Measurements from ENCODE around the gene PSPN.
A peak's percentile ranks its signal among the peaks of the same experiment; 100 is the strongest.
"Not testable (repeated sequence)": the region's sequence is repeated elsewhere in the genome, so short reads cannot be mapped to it uniquely, and the experiment has no call there.

PSPN gene

GRCh38 chr19:6350688-6351087, 25.0 kb downstream of the PSPN start:
- no peak overlapping the region for H3K4me3 ChIP-seq (IDR thresholded peaks at IDR 0.05; ENCODE audit: insufficient read depth, low read depth, low read length)
- no peaks in the 10 kb centered on the region for H3K4me1 ChIP-seq (ENCODE audit: low read depth, poor library complexity, severe bottlenecking)
- H3K9ac ChIP-seq = no peak overlapping the region
- no peaks in the 10 kb centered on the region for H3K79me2 ChIP-seq (ENCODE audit: insufficient read depth, low read depth)
- H3K27ac ChIP-seq = no peak overlapping the region
- no peak overlapping the region for H2AFZ ChIP-seq (ENCODE audit: low read depth)
- H4K20me1 ChIP-seq (ENCODE audit: insufficient read depth) = no peaks in the 10 kb centered on the region
- H3K4me2 ChIP-seq = no peak overlapping the region
- H3K27me3 ChIP-seq (ENCODE audit: insufficient read depth, low read depth) = peaks cover 5% of the 10 kb centered on the region; the same call in 1 of the 2 replicates
- TF ChIP-seq CTCF (conservative IDR thresholded peaks at IDR 0.05; ENCODE audit: low read depth, low read length) = no peak
- H3K36me3 ChIP-seq (ENCODE audit: insufficient read depth) = no peaks in the 10 kb centered on the region

GRCh38 chr19:6349271-6349670, 26.5 kb downstream of the PSPN start:
- H4K20me1 ChIP-seq (ENCODE audit: insufficient read depth); H3K9ac ChIP-seq; H3K27ac ChIP-seq; H3K4me2 ChIP-seq; H3K36me3 ChIP-seq (ENCODE audit: insufficient read depth); H3K79me2 ChIP-seq (ENCODE audit: insufficient read depth, low read depth); H3K27me3 ChIP-seq (ENCODE audit: insufficient read depth, low read depth); H3K4me1 ChIP-seq (ENCODE audit: low read depth, poor library complexity, severe bottlenecking); H2AFZ ChIP-seq (ENCODE audit: low read depth); H3K4me3 ChIP-seq (IDR thresholded peaks at IDR 0.05; ENCODE audit: insufficient read depth, low read depth, low read length): not testable (repeated sequence)

- no peaks in the 10 kb centered on the region for H3K4me1 ChIP-seq (ENCODE audit: low read depth, poor library complexity, severe bottlenecking)
- no peak overlapping the region for H3K4me3 ChIP-seq (IDR thresholded peaks at IDR 0.05; ENCODE audit: insufficient read depth, low read depth, low read length)
- H3K4me2 ChIP-seq = no peak overlapping the region
- TF ChIP-seq CTCF (conservative IDR thresholded peaks at IDR 0.05; ENCODE audit: low read depth, low read length) = no peak
- H3K9ac ChIP-seq = no peak overlapping the region
- H3K36me3 ChIP-seq (ENCODE audit: insufficient read depth) = no peaks in the 10 kb centered on the region
- peak overlapping the region; percentile 28; the same call in 1 of the 2 replicates for H2AFZ ChIP-seq (ENCODE audit: low read depth)
- H4K20me1 ChIP-seq (ENCODE audit: insufficient read depth) = no peaks in the 10 kb centered on the region
- no peak overlapping the region for H3K27ac ChIP-seq
- no peaks in the 10 kb centered on the region; the same call in 1 of the 2 replicates for H3K27me3 ChIP-seq (ENCODE audit: insufficient read depth, low read depth)
- no peaks in the 10 kb centered on the region for H3K79me2 ChIP-seq (ENCODE audit: insufficient read depth, low read depth)
Measured at GRCh38 chr19:6343462-6343861, 32.3 kb downstream of the PSPN start.

GRCh38 chr19:6340493-6341201, 35.1 kb downstream of the PSPN start:
- Histone ChIP-seq H3K27ac (no peak overlapping the region), H3K4me1 (ENCODE audit: low read depth, poor library complexity, severe bottlenecking) (no peaks in the 10 kb centered on the region), H3K36me3 (ENCODE audit: insufficient read depth) (no peaks in the 10 kb centered on the region), H3K79me2 (ENCODE audit: insufficient read depth, low read depth) (no peaks in the 10 kb centered on the region), H3K9ac (no peak overlapping the region), H3K4me3 (IDR thresholded peaks at IDR 0.05; ENCODE audit: insufficient read depth, low read depth, low read length) (no peak overlapping the region), H3K4me2 (no peak overlapping the region), H4K20me1 (ENCODE audit: insufficient read depth) (no peaks in the 10 kb centered on the region), H3K27me3 (ENCODE audit: insufficient read depth, low read depth) (no peaks in the 10 kb centered on the region), H2AFZ (ENCODE audit: low read depth) (no peak overlapping the region)
- no peak for TF ChIP-seq CTCF (conservative IDR thresholded peaks at IDR 0.05; ENCODE audit: low read depth, low read length)

GRCh38 chr19:6334490-6335285, 41.0 kb downstream of the PSPN start:
- H3K79me2 ChIP-seq (ENCODE audit: insufficient read depth, low read depth) = no peaks in the 10 kb centered on the region
- H3K9ac ChIP-seq = no peak overlapping the region
- H3K4me1 ChIP-seq (ENCODE audit: low read depth, poor library complexity, severe bottlenecking) = no peaks in the 10 kb centered on the region
- no peak overlapping the region for H2AFZ ChIP-seq (ENCODE audit: low read depth)
- no peaks in the 10 kb centered on the region for H4K20me1 ChIP-seq (ENCODE audit: insufficient read depth)
- H3K27me3 ChIP-seq (ENCODE audit: insufficient read depth, low read depth) = no peaks in the 10 kb centered on the region
- TF ChIP-seq CTCF (conservative IDR thresholded peaks at IDR 0.05; ENCODE audit: low read depth, low read length) = no peak
- H3K36me3 ChIP-seq (ENCODE audit: insufficient read depth) = no peaks in the 10 kb centered on the region
- H3K27ac ChIP-seq = no peak overlapping the region
- no peak overlapping the region for H3K4me3 ChIP-seq (IDR thresholded peaks at IDR 0.05; ENCODE audit: insufficient read depth, low read depth, low read length)
- H3K4me2 ChIP-seq = no peak overlapping the region
